HepG2 (cell line): ENCODE results near the gene REM2. TPM values are rescaled to one million over a fixed set of nuclear protein-coding genes. Genes with fewer than 3 reads are reported as not detected.
A peak's percentile ranks its signal among the peaks of the same experiment; 100 is the strongest.

Experiments used
- ATF4 ChIP-seq, 2 experiments: fragments of 450-650 bp in 1 of 2; sonication (generic) in 1 of 2; formaldehyde crosslinking; IDR thresholded peaks; 2 replicates each; pipeline versions ENCODE4 v1.5.0 to v1.8.0; 2020 to 2022; ENCODE audit warnings: mild to moderate bottlenecking in 1 of 2, missing genetic modification reagents in 1 of 2
- BHLHE40 ChIP-seq: IDR thresholded peaks from 2 replicates; pipeline ENCODE4 v1.6.1; 2011; ENCODE audit warnings: low read length, improper control_type of control experiment
- CEBPZ ChIP-seq: IDR thresholded peaks from 2 replicates; pipeline ENCODE4 v1.6.1; 2012; ENCODE audit warnings: low read length, improper control_type of control experiment
- ELF4 ChIP-seq: sonication (generic); formaldehyde crosslinking; IDR thresholded peaks from 2 replicates; pipeline ENCODE4 v1.5.0; 2020; ENCODE audit warnings: missing genetic modification reagents, mild to moderate bottlenecking, moderate library complexity, borderline replicate concordance
- FOXO4 ChIP-seq: sonication (generic); formaldehyde crosslinking; conservative IDR thresholded peaks from 2 replicates; pipeline ENCODE4 v1.8.1; 2023; ENCODE audit warnings: missing genetic modification reagents
- HMG20B ChIP-seq: conservative IDR thresholded peaks from 2 replicates; pipeline ENCODE4 v1.6.1; 2016; ENCODE audit warnings: missing genetic modification reagents, missing compliant biosample characterization
- MAFK ChIP-seq, 2 experiments: IDR thresholded peaks in 1 of 2; conservative IDR thresholded peaks in 1 of 2; 2 replicates each; pipeline ENCODE4 v1.6.1; 2011; ENCODE audit warnings: improper control_type of control experiment in 2 of 2, low read length in 2 of 2
- MED1 ChIP-seq: sonication (generic); formaldehyde crosslinking; IDR thresholded peaks from 2 replicates; pipeline ENCODE4 v1.4.0; 2020; ENCODE audit warnings: missing genetic modification reagents
- MEF2D ChIP-seq: sonication (generic); formaldehyde crosslinking; IDR thresholded peaks from 2 replicates; pipeline ENCODE4 v1.5.1; 2020; ENCODE audit warnings: mild to moderate bottlenecking, missing genetic modification reagents
- NCOR1 ChIP-seq: fragments of 200-600 bp; sonication (generic); IDR thresholded peaks from 2 replicates; pipeline ENCODE4 v1.7.0; 2017; ENCODE audit warnings: antibody characterized with exemption, low read length, borderline replicate concordance
- NR2F1 ChIP-seq, 2 experiments: fragments of 450-650 bp in 1 of 2; formaldehyde crosslinking in 1 of 2; IDR thresholded peaks; 2 replicates each; pipeline versions ENCODE4 v1.5.0 to v1.6.1; 2016 to 2020; ENCODE audit warnings: mild to moderate bottlenecking in 1 of 2, missing compliant biosample characterization in 1 of 2, missing genetic modification reagents in 1 of 2, moderate library complexity in 1 of 2
- PHF21A ChIP-seq: sonication (generic); formaldehyde crosslinking; IDR thresholded peaks from 2 replicates; pipeline ENCODE4 v1.5.0; 2020; ENCODE audit warnings: mild to moderate bottlenecking, missing genetic modification reagents
- PITX1 ChIP-seq: sonication (generic); formaldehyde crosslinking; IDR thresholded peaks from 2 replicates; pipeline ENCODE4 v1.5.1; 2020; ENCODE audit warnings: mild to moderate bottlenecking, missing genetic modification reagents
- SATB2 ChIP-seq: sonication (generic); formaldehyde crosslinking; IDR thresholded peaks from 2 replicates; pipeline ENCODE4 v1.5.0; 2020; ENCODE audit warnings: missing genetic modification reagents
- SMYD3 ChIP-seq: sonication (generic); formaldehyde crosslinking; IDR thresholded peaks from 2 replicates; pipeline ENCODE4 v1.8.1; 2023; ENCODE audit warnings: mild to moderate bottlenecking, missing genetic modification reagents
- U2AF2 ChIP-seq: fragments of 200-400 bp; formaldehyde crosslinking; IDR thresholded peaks from 2 replicates; pipeline ENCODE4 v1.6.1; 2017; ENCODE audit warnings: low read depth, mild to moderate bottlenecking, low read length
- YEATS4 ChIP-seq: sonication (generic); formaldehyde crosslinking; IDR thresholded peaks from 2 replicates; pipeline ENCODE4 v1.4.0; 2020; ENCODE audit warnings: missing genetic modification reagents, borderline replicate concordance
- ZIK1 ChIP-seq: sonication (generic); formaldehyde crosslinking; IDR thresholded peaks from 2 replicates; pipeline ENCODE4 v1.5.0; 2020; ENCODE audit warnings: mild to moderate bottlenecking, low read depth, missing genetic modification reagents, borderline replicate concordance
- ZNF460 ChIP-seq: sonication (generic); formaldehyde crosslinking; IDR thresholded peaks from 2 replicates; pipeline ENCODE4 v1.5.1; 2020; ENCODE audit warnings: missing genetic modification reagents, mild to moderate bottlenecking, borderline replicate concordance
- ZNF468 ChIP-seq: sonication (generic); formaldehyde crosslinking; IDR thresholded peaks from 2 replicates; pipeline ENCODE4 v1.8.0; 2022; ENCODE audit warnings: mild to moderate bottlenecking, moderate library complexity, missing genetic modification reagents
- ZNF567 ChIP-seq: sonication (generic); formaldehyde crosslinking; IDR thresholded peaks from 2 replicates; pipeline ENCODE4 v1.8.1; 2023; ENCODE audit warnings: mild to moderate bottlenecking, missing genetic modification reagents, borderline replicate concordance
- ZNF740 ChIP-seq: sonication (generic); formaldehyde crosslinking; IDR thresholded peaks from 2 replicates; pipeline ENCODE4 v1.4.0; 2020; ENCODE audit warnings: missing genetic modification reagents
- polyA plus RNA-seq, 8 experiments: library from polyadenylated mRNA; depleted of rRNA in 3 of 8; stranded (reverse) in 7 of 8; unstranded in 1 of 8; fragments of >200 nt; fragmentation: Illumina TruSeq in 4 of 8; extraction: Trizol in 4 of 8; gene quantifications; 2 replicates each; pipeline versions ENCODE4 v1.2.1 to v1.2.3, GENCODE V29; 2011 to 2016; ENCODE audit warnings: low read depth in 4 of 8, missing spikeins in 1 of 8, mixed read lengths in 1 of 8; ENCODE audit not compliant: insufficient read depth in 1 of 8
- total RNA-seq, 5 experiments: library from RNA; depleted of rRNA; stranded (reverse); fragments of >200 nt; fragmentation: Illumina TruSeq; extraction: Trizol; gene quantifications; 2 replicates each; pipeline ENCODE4 v1.2.3, GENCODE V29; 2016; ENCODE audit warnings: low read depth in 1 of 5
- TF ChIP-seq, protein P1 (sequence below): sonication (generic); formaldehyde crosslinking; IDR thresholded peaks from 2 replicates; pipeline ENCODE4 v1.5.0; 2020; ENCODE audit warnings: missing genetic modification reagents

Gene REM2
- total and polyA plus RNA-seq, 2 of the 13 experiments (the other 11 are each of a cell fraction or from before 2014, with no cell fraction given) = 0.20 TPM; not detected in 1

DNA sequence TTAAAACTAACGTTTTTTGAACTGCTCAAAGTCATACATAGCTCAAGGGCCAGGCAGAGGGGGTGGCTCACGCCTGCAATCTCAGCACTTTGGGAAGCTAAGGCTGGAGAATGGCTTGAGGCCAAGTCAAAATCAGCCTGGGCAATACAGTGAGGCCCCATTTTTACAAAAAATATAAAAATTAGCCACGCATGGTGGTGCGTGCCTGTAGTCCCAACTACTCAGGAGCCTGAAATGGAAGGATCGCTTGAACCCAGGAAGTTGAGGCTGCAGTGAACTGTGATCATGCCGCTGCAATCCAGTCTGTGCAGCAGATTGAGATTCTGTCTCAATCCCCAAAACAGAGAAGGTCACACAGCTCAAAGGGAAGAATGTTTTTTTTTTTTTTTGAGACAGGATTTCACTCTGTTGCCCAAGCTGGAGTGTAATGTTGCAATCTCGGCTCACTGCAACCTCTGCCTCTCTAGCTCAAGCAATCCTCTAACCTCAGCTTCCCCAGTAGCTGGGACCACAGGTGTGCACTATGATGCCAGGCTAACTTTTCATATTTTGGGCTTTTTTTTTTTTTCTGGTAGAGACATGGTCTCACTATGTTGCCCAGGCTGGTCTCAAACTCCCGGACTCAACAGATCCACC, 33.0 kb downstream of the REM2 start (continued):
- no peak for TF ChIP-seq ZNF567
- peak; percentile 57 for TF ChIP-seq NCOR1
- TF ChIP-seq MEF2D = no peak
- TF ChIP-seq, protein P1, sequence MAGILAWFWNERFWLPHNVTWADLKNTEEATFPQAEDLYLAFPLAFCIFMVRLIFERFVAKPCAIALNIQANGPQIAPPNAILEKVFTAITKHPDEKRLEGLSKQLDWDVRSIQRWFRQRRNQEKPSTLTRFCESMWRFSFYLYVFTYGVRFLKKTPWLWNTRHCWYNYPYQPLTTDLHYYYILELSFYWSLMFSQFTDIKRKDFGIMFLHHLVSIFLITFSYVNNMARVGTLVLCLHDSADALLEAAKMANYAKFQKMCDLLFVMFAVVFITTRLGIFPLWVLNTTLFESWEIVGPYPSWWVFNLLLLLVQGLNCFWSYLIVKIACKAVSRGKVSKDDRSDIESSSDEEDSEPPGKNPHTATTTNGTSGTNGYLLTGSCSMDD (CRISPR knock-in tag) = no peak
- no peak for TF ChIP-seq ZNF460 (CRISPR knock-in tag)
- no peak; the same call in 1 of the 2 replicates for TF ChIP-seq YEATS4 (CRISPR knock-in tag)
- no peak for TF ChIP-seq ZIK1 (CRISPR knock-in tag)
- TF ChIP-seq SATB2 (CRISPR knock-in tag) = no peak
- no peak for TF ChIP-seq U2AF2
- TF ChIP-seq MED1 (CRISPR knock-in tag) = no peak; the same call in 1 of the 2 replicates
- TF ChIP-seq FOXO4 = 0 out of 2 replicates have a peak, but pooled peaks have one; percentile 69
- TF ChIP-seq ZNF468 (CRISPR knock-in tag) = no peak
- peak; percentile 41; the same call in 1 of the 2 replicates for TF ChIP-seq PHF21A (CRISPR knock-in tag)
- 0 out of 2 replicates have a peak, but pooled peaks have one; percentile 33 for TF ChIP-seq HMG20B
- TF ChIP-seq ZNF740 = no peak
- TF ChIP-seq NR2F1 (CRISPR knock-in tag; IDR thresholded peaks at IDR 0.05) = no peak
- no peak for TF ChIP-seq BHLHE40
- no peak for TF ChIP-seq CEBPZ
- TF ChIP-seq PITX1 (CRISPR knock-in tag) = no peak
- peak in 1 of 2 experiments; percentile 94; a peak in 2 of 4 replicates for TF ChIP-seq ATF4 (CRISPR knock-in tag; IDR thresholded peaks at IDR 0.05)
- TF ChIP-seq MAFK (conservative IDR thresholded peaks at IDR 0.05 in 1 of 2, IDR thresholded peaks at IDR 0.05 in 1 of 2; ENCODE audit: low read length in 2 of 2) = 0 out of 4 replicates have a peak, but pooled peaks of 1 of the 2 experiments have one; percentile 5
- TF ChIP-seq ELF4 (CRISPR knock-in tag) = no peak; the same call in 1 of the 2 replicates
- TF ChIP-seq SMYD3 (CRISPR knock-in tag) = 0 out of 2 replicates have a peak, but pooled peaks have one; percentile 44
